Sigmoid colon (tissue), 4 donors: ENCODE results near the gene LRP11.

Experiments
- POLR2A ChIP-seq, 2 donors: fragments of 450-650 bp; IDR thresholded peaks; one replicate each; pipeline ENCODE4 v1.6.1; 2016; ENCODE audit warnings: antibody characterized with exemption in 2 of 2, mild to moderate bottlenecking in 2 of 2, moderate library complexity in 2 of 2
- POLR2AphosphoS5 ChIP-seq, 4 donors: sonication (generic); formaldehyde crosslinking; IDR thresholded peaks; one replicate each; pipeline ENCODE4 v1.6.1; 2017; ENCODE audit warnings: antibody characterized with exemption in 4 of 4
- TF ChIP-seq, protein P1 (sequence below), 4 experiments: fragments of 450-650 bp in 3 of 4; fragments of 200-600 bp in 1 of 4; IDR thresholded peaks; one replicate each; pipeline ENCODE4 v1.5.1; 2016 to 2019; ENCODE audit warnings: antibody characterized with exemption in 4 of 4, mild to moderate bottlenecking in 3 of 4, moderate library complexity in 2 of 4

GRCh38 chr6:149876241-149876933 lies 12.2 kb upstream of the LRP11 start:
- TF ChIP-seq POLR2A (IDR thresholded peaks at IDR 0.05) (no peak), POLR2AphosphoS5 (IDR thresholded peaks at IDR 0.05) (no peak)
- TF ChIP-seq, protein P1, sequence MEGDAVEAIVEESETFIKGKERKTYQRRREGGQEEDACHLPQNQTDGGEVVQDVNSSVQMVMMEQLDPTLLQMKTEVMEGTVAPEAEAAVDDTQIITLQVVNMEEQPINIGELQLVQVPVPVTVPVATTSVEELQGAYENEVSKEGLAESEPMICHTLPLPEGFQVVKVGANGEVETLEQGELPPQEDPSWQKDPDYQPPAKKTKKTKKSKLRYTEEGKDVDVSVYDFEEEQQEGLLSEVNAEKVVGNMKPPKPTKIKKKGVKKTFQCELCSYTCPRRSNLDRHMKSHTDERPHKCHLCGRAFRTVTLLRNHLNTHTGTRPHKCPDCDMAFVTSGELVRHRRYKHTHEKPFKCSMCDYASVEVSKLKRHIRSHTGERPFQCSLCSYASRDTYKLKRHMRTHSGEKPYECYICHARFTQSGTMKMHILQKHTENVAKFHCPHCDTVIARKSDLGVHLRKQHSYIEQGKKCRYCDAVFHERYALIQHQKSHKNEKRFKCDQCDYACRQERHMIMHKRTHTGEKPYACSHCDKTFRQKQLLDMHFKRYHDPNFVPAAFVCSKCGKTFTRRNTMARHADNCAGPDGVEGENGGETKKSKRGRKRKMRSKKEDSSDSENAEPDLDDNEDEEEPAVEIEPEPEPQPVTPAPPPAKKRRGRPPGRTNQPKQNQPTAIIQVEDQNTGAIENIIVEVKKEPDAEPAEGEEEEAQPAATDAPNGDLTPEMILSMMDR (IDR thresholded peaks at IDR 0.05) = no peak
